OCI-LY7 (cell line): ENCODE data around the gene CELF1. TPM values are rescaled to one million over a fixed set of nuclear protein-coding genes. Genes with fewer than 3 reads are reported as not detected.

Experiments used
- BruUV-seq: library from RNA; stranded (reverse); fragments of 400-500 nt; replicated peaks from 2 replicates; lab custom pipeline; 2021; lab: Mats Ljungman, UMichigan
- CTCF ChIA-PET: fragments of 300-600 bp; sonication (Branson Sonifier 250); formaldehyde crosslinking; loops from one replicate; lab custom pipeline; 2022; ENCODE audit warnings: antibody characterized with exemption; ENCODE audit not compliant: unreplicated experiment; lab: Charles Lee
- POLR2A ChIA-PET: fragments of 300-600 bp; sonication (Branson Sonifier 250); formaldehyde crosslinking; loops from one replicate; lab custom pipeline; 2022; ENCODE audit warnings: antibody characterized with exemption; lab: Charles Lee
- DNase-seq: peaks from one replicate; pipeline ENCODE4 v3.0.0-alpha.2; 2015; ENCODE audit warnings: low spot score
- H2AFZ ChIP-seq: fragments of 200-600 bp; sonication (generic), shearing (Covaris generic); 2 replicates; pipeline ENCODE4 v1.6.1; 2014; ENCODE audit warnings: mild to moderate bottlenecking, antibody characterized with exemption, low read length, moderate library complexity
- H3K27ac ChIP-seq: fragments of 200-600 bp; sonication (generic); 2 replicates; pipeline ENCODE4 v1.5.1; 2014; ENCODE audit warnings: mixed run types, low read depth, mild to moderate bottlenecking, moderate library complexity, low read length, inconsistent platforms; ENCODE audit not compliant: poor library complexity, severe bottlenecking
- H3K36me3 ChIP-seq: fragments of 200-600 bp; sonication (generic); 2 replicates; pipeline ENCODE4 v1.6.1; 2014; ENCODE audit warnings: mild to moderate bottlenecking, antibody characterized with exemption, low read length, moderate library complexity, mixed read lengths; ENCODE audit not compliant: insufficient read depth
- H3K4me1 ChIP-seq: fragments of 200-600 bp; sonication (generic); 2 replicates; pipeline ENCODE4 v1.5.1; 2014; ENCODE audit warnings: mild to moderate bottlenecking, low read length; ENCODE audit not compliant: insufficient read depth, poor library complexity, severe bottlenecking
- H3K4me2 ChIP-seq: fragments of 200-600 bp; sonication (generic); 2 replicates; pipeline ENCODE4 v1.6.1; 2014; ENCODE audit warnings: mild to moderate bottlenecking, low read length
- H3K4me3 ChIP-seq: fragments of 200-600 bp; sonication (generic); 2 replicates; pipeline ENCODE4 v1.5.1; 2014; ENCODE audit warnings: mild to moderate bottlenecking, low read depth, low read length; ENCODE audit not compliant: poor library complexity, severe bottlenecking
- H3K79me2 ChIP-seq: fragments of 200-600 bp; sonication (generic); 2 replicates; pipeline ENCODE4 v1.6.1; 2016; ENCODE audit warnings: low read depth, mild to moderate bottlenecking, low read length, moderate library complexity, mixed read lengths; ENCODE audit not compliant: insufficient read depth
- H3K9me2 ChIP-seq: fragments of 200-600 bp; sonication (generic); 2 replicates; pipeline ENCODE4 v1.6.1; 2016; ENCODE audit warnings: mild to moderate bottlenecking, low read length, mixed read lengths; ENCODE audit not compliant: insufficient read depth
- H3K9me3 ChIP-seq: fragments of 200-600 bp; sonication (generic); 2 replicates; pipeline ENCODE4 v1.6.1; 2014; ENCODE audit warnings: mild to moderate bottlenecking, mixed run types, low read length, mixed read lengths
- H4K20me1 ChIP-seq: fragments of 200-600 bp; sonication (generic); 2 replicates; pipeline ENCODE4 v1.6.1; 2014; ENCODE audit warnings: mild to moderate bottlenecking, antibody characterized with exemption, low read length, moderate library complexity, mixed read lengths; ENCODE audit not compliant: insufficient read depth
- EZH2phosphoT487 ChIP-seq: fragments of 200-600 bp; sonication (generic); IDR thresholded peaks from 2 replicates; pipeline ENCODE4 v1.6.1; 2018; ENCODE audit warnings: low read depth, borderline replicate concordance, mild to moderate bottlenecking, mixed run types, antibody characterized with exemption, low read length, moderate library complexity, mixed read lengths
- intact Hi-C: fragments of 100-400 bp; cut with micrococcal nuclease; formaldehyde crosslinking; loops from one replicate; pipeline ENCODE4 v1.10.0; 2022; ENCODE audit not compliant: unreplicated experiment
- total RNA-seq, 2 experiments: library from RNA; depleted of rRNA in 1 of 2; stranded (reverse); fragments of >200 nt in 1 of 2; shearing (Covaris generic) in 1 of 2; gene quantifications; 2 replicates each; pipeline ENCODE4 v1.2.3, GENCODE V29; 2014 to 2022
- TF ChIP-seq, protein P1 (sequence below): fragments of 200-600 bp; sonication (generic); conservative IDR thresholded peaks from 2 replicates; pipeline ENCODE4 v1.5.1; 2014; ENCODE audit warnings: mild to moderate bottlenecking, antibody characterized with exemption, low read length, moderate library complexity, mixed read lengths

CELF1 gene
- total RNA-seq, 2 experiments from 2014 or later, result 87.4 to 143 TPM

DNA sequence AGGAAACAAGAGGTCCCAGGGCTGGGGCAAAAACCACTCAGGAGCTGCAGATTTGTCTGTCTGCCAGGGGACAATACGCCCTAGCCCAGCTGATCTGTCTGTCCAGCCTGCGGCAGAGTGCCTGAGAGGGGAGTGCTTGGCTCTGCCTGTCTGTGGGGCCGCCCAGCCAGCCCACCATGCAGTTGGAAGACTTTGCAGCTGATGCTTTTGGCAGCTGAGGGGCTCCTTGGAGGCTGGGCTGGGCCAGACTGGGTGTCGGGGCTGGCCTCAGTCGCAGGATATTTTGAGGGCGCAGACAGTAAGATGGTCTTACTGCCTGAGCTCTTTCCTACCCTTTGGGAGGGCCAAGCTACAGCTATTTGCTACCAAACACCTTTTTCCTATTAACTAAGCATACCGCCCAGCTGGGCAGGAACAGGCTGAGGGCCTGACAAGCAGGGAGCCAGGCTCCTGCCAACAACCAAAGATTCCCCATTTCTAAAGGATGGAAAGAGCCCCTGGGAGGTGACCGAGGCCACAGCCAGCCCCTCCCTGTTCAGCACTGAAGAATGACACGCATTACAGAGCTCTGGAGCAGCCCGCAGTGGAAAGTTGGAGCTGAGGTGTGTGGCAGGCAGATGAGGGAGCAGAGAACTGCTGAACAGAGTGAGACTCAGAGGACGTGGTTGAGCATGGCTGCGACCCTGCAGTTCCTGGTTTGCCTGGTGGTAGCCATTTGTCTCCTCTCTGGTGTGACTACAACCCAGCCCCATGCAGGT is 33.3 kb upstream of the CELF1 start, which contains the start of gene FAM180B:
Gene FAM180B (plus strand): TSS at position 581 of the 758 bp plus-strand sequence. CDS start 91 bp downstream, at position 672.
- POLR2A ChIA-PET, result interaction anchor here (0.8 to 1.2 kb wide), 2 partner anchors 27 to 34 kb away, joined by 4 to 5 read pairs; no protein-coding TSS in a partner anchor
- Histone ChIP-seq H4K20me1 (no peaks in the 10 kb centered on the region), H3K9me3 (no peaks in the 10 kb centered on the region), H3K36me3 (peaks cover 51% of the 10 kb centered on the region), H3K9me2 (no peaks in the 10 kb centered on the region), H2AFZ (no peak within 1 kb of the TSS), H3K4me1 (no peaks in the 10 kb centered on the region), H3K79me2 (peaks cover 4% of the 10 kb centered on the region; the same call in 1 of the 2 replicates), H3K27ac (no peak within 1 kb of the TSS), H3K4me2 (no peak within 1 kb of the TSS), H3K4me3 (no peak within 1 kb of the TSS)
- intact Hi-C loops, result no loop called here
- no TSS peak for BruUV-seq
- CTCF ChIA-PET, result no interaction called here
- TF ChIP-seq, protein P1, sequence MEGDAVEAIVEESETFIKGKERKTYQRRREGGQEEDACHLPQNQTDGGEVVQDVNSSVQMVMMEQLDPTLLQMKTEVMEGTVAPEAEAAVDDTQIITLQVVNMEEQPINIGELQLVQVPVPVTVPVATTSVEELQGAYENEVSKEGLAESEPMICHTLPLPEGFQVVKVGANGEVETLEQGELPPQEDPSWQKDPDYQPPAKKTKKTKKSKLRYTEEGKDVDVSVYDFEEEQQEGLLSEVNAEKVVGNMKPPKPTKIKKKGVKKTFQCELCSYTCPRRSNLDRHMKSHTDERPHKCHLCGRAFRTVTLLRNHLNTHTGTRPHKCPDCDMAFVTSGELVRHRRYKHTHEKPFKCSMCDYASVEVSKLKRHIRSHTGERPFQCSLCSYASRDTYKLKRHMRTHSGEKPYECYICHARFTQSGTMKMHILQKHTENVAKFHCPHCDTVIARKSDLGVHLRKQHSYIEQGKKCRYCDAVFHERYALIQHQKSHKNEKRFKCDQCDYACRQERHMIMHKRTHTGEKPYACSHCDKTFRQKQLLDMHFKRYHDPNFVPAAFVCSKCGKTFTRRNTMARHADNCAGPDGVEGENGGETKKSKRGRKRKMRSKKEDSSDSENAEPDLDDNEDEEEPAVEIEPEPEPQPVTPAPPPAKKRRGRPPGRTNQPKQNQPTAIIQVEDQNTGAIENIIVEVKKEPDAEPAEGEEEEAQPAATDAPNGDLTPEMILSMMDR, result no peak
- no peak for TF ChIP-seq EZH2phosphoT487
- no peak for DNase-seq

DNA sequence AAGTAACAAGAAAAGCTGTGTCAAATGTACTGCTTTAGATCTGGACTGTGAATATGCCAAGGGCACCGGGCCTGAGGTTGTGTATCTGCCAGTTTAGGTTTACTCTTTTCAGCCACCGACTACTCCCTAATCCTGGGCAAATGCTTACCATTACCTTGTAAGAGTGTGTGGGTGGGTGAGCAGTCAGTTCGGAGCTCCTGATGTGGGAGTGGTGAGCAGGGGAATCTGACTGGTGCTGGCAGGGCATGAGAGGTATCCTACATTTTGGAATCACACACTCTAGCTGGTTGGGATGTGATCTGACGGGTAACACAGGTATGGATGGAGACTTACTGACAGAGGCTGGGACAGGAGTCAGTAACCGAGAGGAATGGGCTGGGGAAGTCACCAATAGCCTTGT is 30.9 kb upstream of the CELF1 start:
- POLR2A ChIA-PET, result no interaction called here
- no peak for DNase-seq
- Histone ChIP-seq H3K4me2 (no peak overlapping the region), H2AFZ (no peak overlapping the region), H3K4me3 (no peak overlapping the region), H4K20me1 (no peaks in the 10 kb centered on the region), H3K36me3 (peaks cover 63% of the 10 kb centered on the region), H3K27ac (no peak overlapping the region), H3K4me1 (peaks cover 9% of the 10 kb centered on the region), H3K9me2 (no peaks in the 10 kb centered on the region), H3K79me2 (peaks cover 25% of the 10 kb centered on the region), H3K9me3 (no peaks in the 10 kb centered on the region)
- BruUV-seq, result no TSS peak
- no peak for TF ChIP-seq EZH2phosphoT487
- TF ChIP-seq, protein P1, result no peak
- CTCF ChIA-PET, result no interaction called here
- intact Hi-C loops, result no loop called here
